BJ (cell line): ENCODE results near the gene ATXN10. TPM values are rescaled to one million over a fixed set of nuclear protein-coding genes. Genes with fewer than 3 reads are reported as not detected.

ENCODE experiments used
- CTCF ChIA-PET: fragments of 350-600 bp; formaldehyde crosslinking; extraction: SDS; loops from one replicate; lab custom pipeline; 2021; ENCODE audit warnings: antibody characterized with exemption, inconsistent platforms; lab: Yijun Ruan, JAX
- POLR2A ChIA-PET: fragments of 300-600 bp; sonication (Branson Sonifier 250); formaldehyde crosslinking; extraction: SDS; loops from one replicate; lab custom pipeline; 2021; ENCODE audit warnings: antibody characterized with exemption; lab: Charles Lee
- DNase-seq: peaks from one replicate; pipeline ENCODE4 v3.0.0-alpha.2; 2011; ENCODE audit warnings: low read depth
- H3K27me3 ChIP-seq: 2 replicates; pipeline ENCODE4 v1.6.0; 2011; ENCODE audit warnings: low read length; ENCODE audit not compliant: control insufficient read depth, insufficient read depth
- H3K36me3 ChIP-seq: 2 replicates; pipeline ENCODE4 v1.5.1; 2011; ENCODE audit warnings: low read length; ENCODE audit not compliant: control insufficient read depth, insufficient read depth
- H3K4me3 ChIP-seq: 2 replicates; pipeline ENCODE4 v1.5.1; 2011; ENCODE audit warnings: low read depth, mild to moderate bottlenecking, control low read depth, low read length
- polyA plus RNA-seq: library from polyadenylated mRNA; depleted of rRNA; stranded (reverse); fragments of >200 nt; gene quantifications from 2 replicates; pipeline ENCODE4 v1.2.3, GENCODE V29; 2011
- TF ChIP-seq, protein P1 (sequence below): IDR thresholded peaks from 2 replicates; pipeline ENCODE4 v1.5.1; 2011; ENCODE audit warnings: low read depth, mild to moderate bottlenecking, control low read depth, inconsistent platforms, low read length, moderate library complexity; ENCODE audit not compliant: insufficient read depth

The ATXN10 gene
- polyA plus RNA-seq, 1 experiment = 328 TPM

DNA sequence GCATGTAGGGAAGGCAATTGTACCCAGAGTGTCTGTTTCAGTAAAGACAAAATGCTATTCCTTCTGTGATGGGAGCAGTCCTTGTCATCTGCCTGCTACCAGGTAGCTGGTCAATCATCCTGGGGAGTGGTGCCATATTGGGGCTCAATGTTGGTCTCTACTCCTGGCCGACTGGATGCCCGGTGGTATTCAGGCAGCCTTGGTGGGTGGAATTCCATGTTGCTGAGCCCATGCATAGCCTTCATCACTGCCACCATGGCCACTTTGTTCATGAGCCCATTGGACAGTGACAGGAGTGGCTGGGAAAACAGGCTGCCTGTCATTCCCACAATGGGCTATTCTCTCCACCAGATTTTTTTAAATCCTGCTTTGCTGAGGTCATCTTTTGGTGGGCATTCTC is 184.3 kb downstream of the ATXN10 start:
- POLR2A ChIA-PET = no interaction called here
- TF ChIP-seq, protein P1, sequence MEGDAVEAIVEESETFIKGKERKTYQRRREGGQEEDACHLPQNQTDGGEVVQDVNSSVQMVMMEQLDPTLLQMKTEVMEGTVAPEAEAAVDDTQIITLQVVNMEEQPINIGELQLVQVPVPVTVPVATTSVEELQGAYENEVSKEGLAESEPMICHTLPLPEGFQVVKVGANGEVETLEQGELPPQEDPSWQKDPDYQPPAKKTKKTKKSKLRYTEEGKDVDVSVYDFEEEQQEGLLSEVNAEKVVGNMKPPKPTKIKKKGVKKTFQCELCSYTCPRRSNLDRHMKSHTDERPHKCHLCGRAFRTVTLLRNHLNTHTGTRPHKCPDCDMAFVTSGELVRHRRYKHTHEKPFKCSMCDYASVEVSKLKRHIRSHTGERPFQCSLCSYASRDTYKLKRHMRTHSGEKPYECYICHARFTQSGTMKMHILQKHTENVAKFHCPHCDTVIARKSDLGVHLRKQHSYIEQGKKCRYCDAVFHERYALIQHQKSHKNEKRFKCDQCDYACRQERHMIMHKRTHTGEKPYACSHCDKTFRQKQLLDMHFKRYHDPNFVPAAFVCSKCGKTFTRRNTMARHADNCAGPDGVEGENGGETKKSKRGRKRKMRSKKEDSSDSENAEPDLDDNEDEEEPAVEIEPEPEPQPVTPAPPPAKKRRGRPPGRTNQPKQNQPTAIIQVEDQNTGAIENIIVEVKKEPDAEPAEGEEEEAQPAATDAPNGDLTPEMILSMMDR = no peak
- no peaks in the 10 kb centered on the region for H3K27me3 ChIP-seq
- peaks cover 7% of the 10 kb centered on the region for H3K36me3 ChIP-seq
- H3K4me3 ChIP-seq = no peak overlapping the region
- DNase-seq = no peak
- CTCF ChIA-PET = no interaction called here

DNA sequence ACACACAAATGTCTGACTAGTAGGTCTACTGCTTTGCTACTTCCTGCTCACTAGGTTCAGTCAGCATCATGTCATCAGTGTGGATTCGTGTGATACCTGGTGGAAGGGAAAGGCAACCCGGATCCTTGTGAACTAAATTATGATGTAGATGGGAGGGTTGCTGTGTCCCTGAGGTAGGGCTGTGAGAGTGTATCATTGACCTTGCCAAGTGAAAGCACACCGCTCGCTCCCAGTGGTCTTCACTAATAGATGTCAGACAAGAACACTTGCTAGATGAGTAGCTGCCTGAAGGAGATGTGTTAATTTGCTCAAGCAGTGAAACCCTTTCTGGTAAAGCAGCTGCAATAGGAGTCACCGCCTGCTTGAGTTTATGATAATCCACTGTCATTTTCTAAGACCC is 185.9 kb downstream of the ATXN10 start:
- no peak for DNase-seq
- ChIA-PET POLR2A (no interaction called here), CTCF (interaction anchor here (1.6 kb wide), 1 partner anchor 12 kb away, joined by 3 read pairs; no protein-coding TSS in a partner anchor)

DNA sequence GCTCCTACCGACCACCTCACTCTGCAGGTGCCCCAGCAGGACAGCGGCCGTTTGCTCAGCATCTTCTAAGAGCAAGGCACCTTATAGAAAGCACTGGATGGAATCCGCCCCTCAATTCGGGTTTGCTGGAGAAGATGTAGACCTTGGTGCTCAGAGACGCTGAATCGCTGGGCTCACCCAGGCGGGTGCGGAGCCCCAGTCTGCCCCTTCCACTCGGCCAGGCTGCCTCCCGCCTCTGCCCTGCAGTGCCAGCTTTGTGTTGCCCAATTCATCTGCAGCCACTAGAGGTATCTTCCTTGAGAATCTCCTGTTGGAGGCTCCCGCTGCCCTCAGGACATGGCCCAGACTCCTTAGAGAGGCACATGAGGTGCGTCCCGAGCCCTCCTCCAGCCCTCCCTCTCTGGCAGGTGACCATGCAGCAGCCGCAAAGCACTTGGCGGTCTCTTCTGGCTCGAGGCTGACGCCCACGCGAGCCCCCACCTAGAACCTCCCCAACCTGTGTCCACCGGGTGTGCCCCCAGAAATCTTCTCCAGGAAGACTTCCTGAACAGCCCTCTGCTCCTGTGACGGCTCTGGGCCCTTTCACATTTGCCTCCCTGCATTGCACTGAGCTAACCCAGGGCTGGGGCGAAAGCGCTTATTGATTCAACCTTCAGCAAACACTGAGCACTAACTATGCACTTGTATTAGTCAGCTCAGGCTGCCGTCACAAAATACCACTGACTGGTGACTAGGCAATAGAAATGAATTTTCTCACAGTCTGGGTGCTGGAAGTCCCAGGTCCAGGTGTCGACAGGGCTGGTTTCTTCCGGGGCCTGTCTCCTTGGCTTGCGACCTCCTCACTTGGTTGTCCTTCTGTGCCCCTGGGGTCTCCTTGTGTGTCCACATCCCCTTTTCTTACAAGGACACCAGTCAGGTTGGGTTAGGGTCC is 187.9 kb downstream of the ATXN10 start:
- Histone ChIP-seq H3K4me3 (no peak overlapping the region), H3K27me3 (no peaks in the 10 kb centered on the region), H3K36me3 (peaks cover 3% of the 10 kb centered on the region)
- ChIA-PET POLR2A (no interaction called here), CTCF (no interaction called here)
- DNase-seq = no peak
- TF ChIP-seq, protein P1 = no peak

More for the DNA sequence above, 185.9 kb downstream of the ATXN10 start:
- no peak overlapping the region for H3K4me3 ChIP-seq
- peaks cover 3% of the 10 kb centered on the region for H3K36me3 ChIP-seq
- no peaks in the 10 kb centered on the region for H3K27me3 ChIP-seq
- TF ChIP-seq, protein P1 = no peak

DNA sequence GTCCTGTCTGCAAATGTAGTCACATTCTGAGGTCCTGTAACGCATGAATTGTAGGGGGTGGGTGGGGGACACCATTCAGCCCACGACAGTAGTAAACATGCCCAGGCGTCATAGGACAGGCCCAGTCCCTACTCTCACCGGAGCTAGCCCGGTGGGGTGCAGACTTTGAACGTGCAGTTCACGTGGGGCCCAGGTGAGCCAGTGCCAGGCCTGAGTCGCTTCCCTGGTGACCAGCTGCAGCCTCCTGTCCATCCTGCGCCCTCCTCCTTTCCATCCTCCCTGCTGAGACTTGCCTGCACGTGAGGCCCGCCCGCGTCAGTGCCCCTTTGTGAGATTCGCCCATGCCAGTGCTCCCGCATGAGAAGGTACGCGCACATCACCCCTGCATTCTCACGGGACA is 188.6 kb downstream of the ATXN10 start:
- CTCF ChIA-PET = no interaction called here
- TF ChIP-seq, protein P1 = no peak

DNA sequence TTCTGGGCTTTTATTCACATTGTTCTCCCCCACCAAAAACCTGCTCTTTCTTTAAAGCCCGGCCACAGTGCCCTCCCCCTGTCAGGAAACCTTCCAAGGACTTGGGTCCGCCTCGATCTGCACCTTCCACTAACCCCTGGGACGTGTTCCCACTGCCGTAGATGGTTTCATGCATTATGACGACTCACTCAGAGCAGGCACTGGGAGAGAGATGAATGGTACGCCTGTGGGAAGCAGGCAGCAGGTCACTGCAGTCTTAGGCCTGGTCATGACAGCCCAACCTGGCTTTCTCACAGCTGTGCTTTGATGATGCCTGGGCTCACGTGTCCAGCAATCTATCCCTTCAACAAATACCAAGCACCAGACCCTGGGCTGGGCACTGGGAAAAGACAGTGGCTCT is 189.6 kb downstream of the ATXN10 start:
- POLR2A ChIA-PET = interaction anchor here (0.6 kb wide), 1 partner anchor 460 kb away, joined by 3 read pairs; no protein-coding TSS in a partner anchor
- peaks cover 3% of the 10 kb centered on the region for H3K36me3 ChIP-seq
- no peak for DNase-seq
- H3K27me3 ChIP-seq = no peaks in the 10 kb centered on the region
- CTCF ChIA-PET = interaction anchor here (3.1 kb wide), 1 partner anchor 9 kb away, joined by 24 read pairs; no protein-coding TSS in a partner anchor
- TF ChIP-seq, protein P1 = no peak
- H3K4me3 ChIP-seq = no peak overlapping the region

More for the DNA sequence above, 188.6 kb downstream of the ATXN10 start:
- no peak for DNase-seq
- Histone ChIP-seq H3K4me3 (no peak overlapping the region), H3K36me3 (peaks cover 3% of the 10 kb centered on the region), H3K27me3 (no peaks in the 10 kb centered on the region)
- POLR2A ChIA-PET = no interaction called here
